K562 (cell line): ENCODE data around the gene LCA5. TPM values are rescaled to one million over a fixed set of nuclear protein-coding genes. Genes with fewer than 3 reads are reported as not detected.

Source experiments
- NFIC ChIP-seq: fragments of 450-650 bp; IDR thresholded peaks from 2 replicates; pipeline ENCODE4 v1.6.1; 2017; ENCODE audit warnings: mild to moderate bottlenecking, inconsistent platforms
- PRDM10 ChIP-seq: fragments of 450-650 bp; IDR thresholded peaks from 2 replicates; pipeline ENCODE4 v1.6.1; 2018; ENCODE audit not compliant: partially characterized antibody
- REST ChIP-seq, 2 experiments: fragments of 450-650 bp; formaldehyde crosslinking in 1 of 2; IDR thresholded peaks; 2 replicates each; pipeline versions ENCODE4 v1.4.0 to v1.6.1; 2014 to 2020; ENCODE audit warnings: mild to moderate bottlenecking in 2 of 2, borderline replicate concordance in 1 of 2, low read depth in 1 of 2
- ZBTB9 ChIP-seq: fragments of 450-650 bp; formaldehyde crosslinking; IDR thresholded peaks from 2 replicates; pipeline ENCODE4 v1.4.0; 2020; ENCODE audit warnings: mild to moderate bottlenecking, moderate library complexity
- ZNF766 ChIP-seq: fragments of 200-800 bp; sonication (Bioruptor generic); conservative IDR thresholded peaks from 2 replicates; pipeline ENCODE4 v1.6.1; 2016; ENCODE audit warnings: missing genetic modification characterization, missing compliant biosample characterization
- polyA plus RNA-seq, 8 experiments: library from polyadenylated mRNA; depleted of rRNA in 4 of 8; stranded (reverse) in 5 of 8; unstranded in 3 of 8; fragments of >200 nt; fragmentation: Nextera tagmentation in 2 of 8; fragmentation: Illumina TruSeq in 1 of 8; extraction: Ambion mirVana in 2 of 8; extraction: Trizol in 1 of 8; gene quantifications; 2 replicates each; pipeline versions ENCODE4 v1.2.1 to v1.2.3, GENCODE V29; 2011 to 2014; ENCODE audit warnings: inconsistent platforms in 1 of 8, missing spikeins in 1 of 8
- total RNA-seq, 7 experiments: library from RNA; depleted of rRNA in 6 of 7; stranded (reverse); fragments of >200 nt in 6 of 7; fragmentation: Illumina TruSeq in 2 of 7; extraction: Trizol in 2 of 7; gene quantifications; 2 replicates each; pipeline versions ENCODE4 v1.2.1 to v1.2.3, GENCODE V29; 2011 to 2021; ENCODE audit warnings: low replicate concordance in 1 of 7

Gene LCA5
- total and polyA plus RNA-seq, 9 of the 15 experiments (the other 6 are each of a cell fraction or from before 2014, with no cell fraction given): 1.0 to 3.4 (median 1.8) TPM

- peak; percentile 66 for TF ChIP-seq REST (IDR thresholded peaks at IDR 0.05; ENCODE audit: borderline replicate concordance)
- TF ChIP-seq REST (CRISPR knock-in tag; IDR thresholded peaks at IDR 0.05; ENCODE audit: low read depth): no peak
- no peak for TF ChIP-seq PRDM10
- 0 out of 2 replicates have a peak, but pooled peaks have one; percentile 18 for TF ChIP-seq ZBTB9
- no peak for TF ChIP-seq NFIC
- TF ChIP-seq ZNF766 (CRISPR knock-in tag): 0 out of 2 replicates have a peak, but pooled peaks have one; percentile 47
Observed at GRCh38 chr6:79544299-79544927, 7.2 kb upstream of the LCA5 start (continued).
